Islet of Langerhans (tissue), 1 donor: ENCODE results near the gene CENPB.

Experiments
- FAIRE-seq: peaks from one replicate; lab custom pipeline; 2011; peaks lifted over from hg19 to GRCh38; lab: Jason Lieb, UNC

Gene CENPB

GRCh38 chr20:3766422-3767109, 20.0 kb downstream of the CENPB start:
- no peak for FAIRE-seq

GRCh38 chr20:3765171-3765882, 21.2 kb downstream of the CENPB start:
- no peak for FAIRE-seq

GRCh38 chr20:3764659-3765058, 21.9 kb downstream of the CENPB start:
- no peak for FAIRE-seq

GRCh38 chr20:3763671-3764601, 22.6 kb downstream of the CENPB start:
- FAIRE-seq: no peak

- no peak for FAIRE-seq
Observed at GRCh38 chr20:3760655-3761348, 25.7 kb downstream of the CENPB start.

GRCh38 chr20:3759884-3760283, 26.7 kb downstream of the CENPB start:
- FAIRE-seq: no peak

- no peak for FAIRE-seq
Observed at GRCh38 chr20:3759316-3759823, 27.2 kb downstream of the CENPB start.

GRCh38 chr20:3758566-3758965, 28.0 kb downstream of the CENPB start:
- no peak for FAIRE-seq

GRCh38 chr20:3757268-3757667, 29.3 kb downstream of the CENPB start:
- no peak for FAIRE-seq

GRCh38 chr20:3755814-3756480, 30.6 kb downstream of the CENPB start:
- FAIRE-seq: no peak

GRCh38 chr20:3755269-3755668, 31.3 kb downstream of the CENPB start:
- FAIRE-seq: no peak

- no peak for FAIRE-seq
Observed at GRCh38 chr20:3754276-3754630, 32.3 kb downstream of the CENPB start.

GRCh38 chr20:3753501-3754275, 32.9 kb downstream of the CENPB start:
- no peak for FAIRE-seq

- FAIRE-seq: no peak
Observed at GRCh38 chr20:3753098-3753497, 33.4 kb downstream of the CENPB start.

- no peak for FAIRE-seq
Observed at GRCh38 chr20:3752386-3752759, 34.2 kb downstream of the CENPB start.

GRCh38 chr20:3751675-3752385, 34.7 kb downstream of the CENPB start:
- no peak for FAIRE-seq

- no peak for FAIRE-seq
Observed at GRCh38 chr20:3751305-3751674, 35.2 kb downstream of the CENPB start.

- FAIRE-seq: no peak
Observed at GRCh38 chr20:3749689-3750531, 36.6 kb downstream of the CENPB start.

- no peak for FAIRE-seq
Observed at GRCh38 chr20:3749087-3749688, 37.4 kb downstream of the CENPB start.
